ENCODE results near the gene PRLR.

Gene PRLR

DNA sequence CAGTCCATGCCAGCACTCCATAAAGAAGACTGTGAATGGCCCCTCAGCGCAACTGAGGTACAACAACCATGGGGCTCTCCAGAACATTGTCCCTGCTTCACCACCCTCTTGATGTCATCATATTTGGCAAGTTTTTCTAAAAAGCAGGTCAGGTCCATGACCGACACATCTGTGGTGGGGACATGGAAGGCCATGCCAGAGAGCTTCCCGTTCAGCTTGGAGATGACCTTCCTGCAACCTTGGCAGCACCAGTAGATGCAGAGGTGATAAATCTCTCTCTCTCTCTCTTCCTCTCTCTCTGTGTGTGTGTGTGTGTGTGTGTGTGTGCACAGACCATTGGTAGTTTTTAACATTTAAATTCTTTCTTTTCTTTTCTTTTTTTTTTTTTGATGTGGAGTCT lies 147.1 kb downstream of the PRLR start:
- Histone ChIP-seq H3K27me3 (ENCODE audit: control insufficient read depth, insufficient read depth, low read length) (no peaks in the 10 kb centered on the region), H3K4me3 (ENCODE audit: low read depth, low read length) (no peak overlapping the region), H3K36me3 (ENCODE audit: control insufficient read depth, insufficient read depth, low read length) (no peaks in the 10 kb centered on the region), H3K4me1 (ENCODE audit: control insufficient read depth, insufficient read depth, low read length) (no peaks in the 10 kb centered on the region), H3K9me3 (ENCODE audit: control insufficient read depth, insufficient read depth, low read length) (no peaks in the 10 kb centered on the region), H3K9ac (ENCODE audit: low read depth, low read length) (no peak overlapping the region)

GRCh38 chr5:35082530-35082929 lies 147.8 kb downstream of the PRLR start:
- Histone ChIP-seq H3K9me3 (ENCODE audit: control insufficient read depth, insufficient read depth, low read length) (no peaks in the 10 kb centered on the region), H3K36me3 (ENCODE audit: control insufficient read depth, insufficient read depth, low read length) (no peaks in the 10 kb centered on the region), H3K9ac (ENCODE audit: low read depth, low read length) (no peak overlapping the region), H3K27me3 (ENCODE audit: control insufficient read depth, insufficient read depth, low read length) (no peaks in the 10 kb centered on the region), H3K4me1 (ENCODE audit: control insufficient read depth, insufficient read depth, low read length) (no peaks in the 10 kb centered on the region), H3K4me3 (ENCODE audit: low read depth, low read length) (no peak overlapping the region)

- H3K36me3 ChIP-seq (ENCODE audit: control insufficient read depth, insufficient read depth, low read length): no peaks in the 10 kb centered on the region
- no peak overlapping the region for H3K9ac ChIP-seq (ENCODE audit: low read depth, low read length)
- H3K27me3 ChIP-seq (ENCODE audit: control insufficient read depth, insufficient read depth, low read length): no peaks in the 10 kb centered on the region
- H3K4me1 ChIP-seq (ENCODE audit: control insufficient read depth, insufficient read depth, low read length): no peaks in the 10 kb centered on the region
- no peaks in the 10 kb centered on the region for H3K9me3 ChIP-seq (ENCODE audit: control insufficient read depth, insufficient read depth, low read length)
- H3K4me3 ChIP-seq (ENCODE audit: low read depth, low read length): no peak overlapping the region
Measured at GRCh38 chr5:35081134-35081533, 149.2 kb downstream of the PRLR start.

DNA sequence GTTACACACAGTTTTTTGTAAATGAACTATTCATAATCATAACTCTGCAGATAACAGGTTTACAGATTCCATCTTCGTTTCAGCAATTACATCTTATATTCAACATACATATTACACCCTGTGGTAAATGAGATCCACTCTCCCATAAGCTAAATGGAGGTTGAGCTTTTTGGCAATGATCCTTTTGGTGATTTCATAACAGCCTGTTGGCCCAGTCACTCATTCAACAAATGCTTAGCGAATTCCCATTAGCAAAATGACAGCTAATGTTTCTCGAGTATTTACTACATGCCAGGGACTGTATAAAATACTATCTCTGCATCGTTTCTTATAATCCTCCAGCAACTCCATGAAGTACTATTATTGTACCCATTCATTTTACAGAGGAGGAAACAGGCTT lies 157.1 kb downstream of the PRLR start:
- Histone ChIP-seq H3K27me3 (ENCODE audit: control insufficient read depth, insufficient read depth, low read length) (no peaks in the 10 kb centered on the region), H3K9me3 (ENCODE audit: control insufficient read depth, insufficient read depth, low read length) (no peaks in the 10 kb centered on the region), H3K4me3 (ENCODE audit: low read depth, low read length) (no peak overlapping the region), H3K4me1 (ENCODE audit: control insufficient read depth, insufficient read depth, low read length) (no peaks in the 10 kb centered on the region), H3K36me3 (ENCODE audit: control insufficient read depth, insufficient read depth, low read length) (no peaks in the 10 kb centered on the region), H3K9ac (ENCODE audit: low read depth, low read length) (no peak overlapping the region)

- no peaks in the 10 kb centered on the region for H3K27me3 ChIP-seq (ENCODE audit: control insufficient read depth, insufficient read depth, low read length)
- no peaks in the 10 kb centered on the region for H3K36me3 ChIP-seq (ENCODE audit: control insufficient read depth, insufficient read depth, low read length)
- no peaks in the 10 kb centered on the region for H3K4me1 ChIP-seq (ENCODE audit: control insufficient read depth, insufficient read depth, low read length)
- no peak overlapping the region for H3K4me3 ChIP-seq (ENCODE audit: low read depth, low read length)
- no peaks in the 10 kb centered on the region for H3K9me3 ChIP-seq (ENCODE audit: control insufficient read depth, insufficient read depth, low read length)
- H3K9ac ChIP-seq (ENCODE audit: low read depth, low read length): no peak overlapping the region
Measured at GRCh38 chr5:35069188-35069587, 161.1 kb downstream of the PRLR start.

DNA sequence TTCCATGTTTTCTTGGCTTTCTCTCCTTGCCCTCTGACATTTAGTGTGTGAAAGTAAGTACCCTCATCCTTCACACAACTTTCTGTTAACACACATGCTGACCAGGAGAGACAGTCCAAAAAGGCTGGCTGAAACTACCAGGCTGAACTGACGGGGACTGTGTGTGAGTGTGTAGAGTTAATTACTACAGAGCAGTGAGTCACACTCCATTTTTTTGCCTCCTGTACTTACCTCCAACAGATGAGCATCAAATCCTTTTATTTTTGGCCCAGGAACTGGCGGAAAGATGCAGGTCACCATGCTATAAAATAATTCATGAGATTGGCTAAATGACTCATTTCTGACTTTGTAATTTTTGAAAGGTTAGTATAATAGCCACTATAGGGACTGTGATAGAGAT lies 162.3 kb downstream of the PRLR start:
- Histone ChIP-seq H3K9me3 (ENCODE audit: control insufficient read depth, insufficient read depth, low read length) (no peaks in the 10 kb centered on the region), H3K4me3 (ENCODE audit: low read depth, low read length) (no peak overlapping the region), H3K27me3 (ENCODE audit: control insufficient read depth, insufficient read depth, low read length) (no peaks in the 10 kb centered on the region), H3K36me3 (ENCODE audit: control insufficient read depth, insufficient read depth, low read length) (no peaks in the 10 kb centered on the region), H3K4me1 (ENCODE audit: control insufficient read depth, insufficient read depth, low read length) (no peaks in the 10 kb centered on the region), H3K9ac (ENCODE audit: low read depth, low read length) (no peak overlapping the region)

GRCh38 chr5:35066260-35066795 lies 164.0 kb downstream of the PRLR start:
- no peaks in the 10 kb centered on the region for H3K36me3 ChIP-seq (ENCODE audit: control insufficient read depth, insufficient read depth, low read length)
- no peaks in the 10 kb centered on the region for H3K9me3 ChIP-seq (ENCODE audit: control insufficient read depth, insufficient read depth, low read length)
- no peaks in the 10 kb centered on the region for H3K4me1 ChIP-seq (ENCODE audit: control insufficient read depth, insufficient read depth, low read length)
- no peak overlapping the region for H3K9ac ChIP-seq (ENCODE audit: low read depth, low read length)
- H3K27me3 ChIP-seq (ENCODE audit: control insufficient read depth, insufficient read depth, low read length): no peaks in the 10 kb centered on the region
- H3K4me3 ChIP-seq (ENCODE audit: low read depth, low read length): no peak overlapping the region

DNA sequence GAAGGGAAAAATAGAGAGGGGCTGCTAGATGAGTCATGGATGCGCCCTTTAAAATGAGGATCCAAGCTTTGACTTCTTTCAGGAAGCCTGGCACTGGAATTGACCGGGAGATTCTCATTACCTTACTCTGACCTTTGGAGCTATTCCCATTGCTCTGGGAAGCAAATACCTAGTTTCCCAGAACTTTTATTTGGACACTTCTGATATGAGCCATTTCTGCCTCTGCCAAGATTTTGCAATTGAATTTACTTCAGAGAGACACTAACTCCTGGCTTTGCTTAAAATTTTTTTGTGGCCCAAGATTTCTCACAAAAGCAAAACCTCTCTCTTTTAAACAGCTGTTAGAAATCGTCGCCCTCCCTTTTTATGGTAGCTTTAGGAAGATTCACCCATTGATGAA lies 166.9 kb downstream of the PRLR start:
- Histone ChIP-seq H3K27me3 (ENCODE audit: control insufficient read depth, insufficient read depth, low read length) (no peaks in the 10 kb centered on the region), H3K4me3 (ENCODE audit: low read depth, low read length) (no peak overlapping the region), H3K9ac (ENCODE audit: low read depth, low read length) (no peak overlapping the region), H3K36me3 (ENCODE audit: control insufficient read depth, insufficient read depth, low read length) (no peaks in the 10 kb centered on the region), H3K9me3 (ENCODE audit: control insufficient read depth, insufficient read depth, low read length) (no peaks in the 10 kb centered on the region), H3K4me1 (ENCODE audit: control insufficient read depth, insufficient read depth, low read length) (no peaks in the 10 kb centered on the region)

DNA sequence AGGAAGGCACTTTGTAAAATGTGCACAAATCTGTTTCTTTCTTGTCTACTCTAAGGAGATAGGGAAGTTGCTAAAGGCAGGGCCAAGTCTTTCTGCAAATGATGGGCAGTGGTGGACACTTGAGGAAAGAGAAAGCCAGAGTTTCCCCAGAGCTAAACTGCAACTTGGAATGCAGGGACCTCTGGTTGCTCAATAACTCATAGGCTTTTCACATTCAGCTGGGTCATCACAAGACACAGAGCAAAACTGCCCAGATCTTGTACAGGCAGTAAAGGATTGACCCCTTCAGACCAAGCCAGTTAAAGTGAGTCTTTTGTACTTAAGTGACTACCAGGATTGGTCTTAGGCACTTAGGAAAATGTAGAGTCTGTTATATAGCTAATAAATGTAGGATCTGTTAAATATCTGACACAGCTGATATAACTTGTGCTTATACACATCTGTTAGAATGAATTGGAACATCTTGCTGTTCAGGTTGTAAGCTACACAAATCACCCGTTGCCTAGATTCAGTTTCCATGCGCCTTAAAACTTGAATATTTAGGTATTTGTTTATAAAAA lies 169.0 kb downstream of the PRLR start:
- Histone ChIP-seq H3K4me3 (ENCODE audit: low read depth, low read length) (no peak overlapping the region), H3K27me3 (ENCODE audit: control insufficient read depth, insufficient read depth, low read length) (no peaks in the 10 kb centered on the region), H3K4me1 (ENCODE audit: control insufficient read depth, insufficient read depth, low read length) (no peaks in the 10 kb centered on the region), H3K9ac (ENCODE audit: low read depth, low read length) (no peak overlapping the region), H3K36me3 (ENCODE audit: control insufficient read depth, insufficient read depth, low read length) (no peaks in the 10 kb centered on the region), H3K9me3 (ENCODE audit: control insufficient read depth, insufficient read depth, low read length) (no peaks in the 10 kb centered on the region)

DNA sequence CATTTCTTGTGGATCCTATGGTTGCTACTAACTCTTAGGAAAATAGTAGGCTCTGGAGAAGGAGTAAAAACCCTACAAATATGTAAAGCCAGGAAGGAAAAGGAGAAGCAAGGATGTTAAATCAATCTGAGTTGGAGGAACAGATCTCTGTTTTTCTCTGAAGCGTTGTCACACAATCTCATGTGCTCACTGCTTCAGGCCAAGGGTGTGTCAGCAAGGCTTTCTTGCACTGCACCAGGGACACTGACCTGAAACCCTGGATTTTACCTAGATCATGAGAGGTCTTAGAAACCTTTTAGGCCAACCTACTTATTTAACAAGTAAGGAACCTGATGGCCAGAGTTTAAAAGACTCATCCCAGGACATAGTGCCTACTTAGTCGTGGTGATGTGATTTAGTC lies 170.1 kb downstream of the PRLR start:
- H3K4me1 ChIP-seq (ENCODE audit: control insufficient read depth, insufficient read depth, low read length): no peaks in the 10 kb centered on the region
- H3K4me3 ChIP-seq (ENCODE audit: low read depth, low read length): no peak overlapping the region
- no peaks in the 10 kb centered on the region for H3K9me3 ChIP-seq (ENCODE audit: control insufficient read depth, insufficient read depth, low read length)
- no peak overlapping the region for H3K9ac ChIP-seq (ENCODE audit: low read depth, low read length)
- H3K36me3 ChIP-seq (ENCODE audit: control insufficient read depth, insufficient read depth, low read length): no peaks in the 10 kb centered on the region
- no peaks in the 10 kb centered on the region for H3K27me3 ChIP-seq (ENCODE audit: control insufficient read depth, insufficient read depth, low read length)

DNA sequence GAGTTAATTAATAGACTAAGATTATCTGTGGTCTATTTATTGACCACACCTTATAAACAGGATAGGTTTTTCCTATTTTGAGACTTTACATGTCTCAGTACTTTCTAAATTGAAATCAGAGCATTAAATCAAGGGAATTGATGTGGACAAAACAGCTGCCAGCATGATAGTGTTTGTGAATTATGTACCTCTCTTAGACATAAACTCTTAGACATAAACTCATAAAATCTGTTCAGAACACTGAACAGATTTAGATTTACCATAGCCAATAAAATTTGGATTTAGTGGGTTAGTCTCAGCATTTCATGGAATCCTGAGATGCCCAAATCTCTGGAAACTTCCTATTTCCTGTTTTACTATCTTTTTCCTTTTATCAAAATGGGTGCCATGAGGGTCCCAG lies 171.0 kb downstream of the PRLR start:
- Histone ChIP-seq H3K4me1 (ENCODE audit: control insufficient read depth, insufficient read depth, low read length) (no peaks in the 10 kb centered on the region), H3K9me3 (ENCODE audit: control insufficient read depth, insufficient read depth, low read length) (no peaks in the 10 kb centered on the region), H3K27me3 (ENCODE audit: control insufficient read depth, insufficient read depth, low read length) (no peaks in the 10 kb centered on the region), H3K4me3 (ENCODE audit: low read depth, low read length) (no peak overlapping the region), H3K9ac (ENCODE audit: low read depth, low read length) (no peak overlapping the region), H3K36me3 (ENCODE audit: control insufficient read depth, insufficient read depth, low read length) (no peaks in the 10 kb centered on the region)

DNA sequence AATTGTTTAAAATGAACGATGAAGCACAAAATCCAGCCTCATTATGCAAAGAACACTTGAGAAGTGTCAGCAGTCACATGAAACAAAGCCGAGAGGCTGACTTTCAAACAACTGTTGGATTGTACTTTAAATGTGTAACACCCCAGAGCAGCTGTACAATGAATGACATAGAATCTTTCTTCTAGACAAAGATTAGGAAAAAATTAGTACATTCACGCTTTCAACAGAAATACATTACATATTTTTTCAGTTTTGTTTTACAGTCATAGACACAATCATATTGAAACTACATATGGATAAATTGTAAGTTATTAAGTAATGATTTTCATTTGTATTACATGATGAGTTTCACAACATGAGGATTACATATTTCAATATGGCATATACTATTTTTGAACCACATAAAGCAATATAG lies 171.9 kb downstream of the PRLR start:
- no peaks in the 10 kb centered on the region for H3K27me3 ChIP-seq (ENCODE audit: control insufficient read depth, insufficient read depth, low read length)
- H3K4me3 ChIP-seq (ENCODE audit: low read depth, low read length): no peak overlapping the region
- H3K9ac ChIP-seq (ENCODE audit: low read depth, low read length): no peak overlapping the region
- no peaks in the 10 kb centered on the region for H3K9me3 ChIP-seq (ENCODE audit: control insufficient read depth, insufficient read depth, low read length)
- H3K4me1 ChIP-seq (ENCODE audit: control insufficient read depth, insufficient read depth, low read length): no peaks in the 10 kb centered on the region
- H3K36me3 ChIP-seq (ENCODE audit: control insufficient read depth, insufficient read depth, low read length): no peaks in the 10 kb centered on the region

Data from iPS-15b (cell line).